Measurements from ENCODE around the gene CFAP20DC.

The CFAP20DC gene

DNA sequence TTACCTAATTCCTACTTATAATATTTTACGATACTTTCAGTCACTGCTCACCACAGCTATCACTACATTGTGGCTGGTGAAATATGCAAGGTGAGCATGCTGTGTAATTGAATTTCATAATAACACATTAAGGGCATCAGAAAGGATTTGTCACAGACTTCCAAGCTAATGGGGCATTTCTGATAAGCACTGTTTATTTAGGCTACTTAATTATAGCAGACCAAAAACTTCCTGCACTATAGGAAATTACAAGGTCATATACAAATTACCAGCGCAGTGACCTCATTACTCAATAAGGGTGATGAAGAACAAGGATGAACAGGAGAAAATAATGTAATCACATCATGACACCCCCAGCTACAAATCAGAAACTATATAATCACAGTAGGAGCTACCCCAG lies 294.7 kb downstream of the CFAP20DC start:
- Mint-ChIP-seq H3K4me1 (ENCODE audit: low read depth) (no peaks in the 10 kb centered on the region), H3K27me3 (no peaks in the 10 kb centered on the region), H3K9me3 (no peaks in the 10 kb centered on the region), H3K4me3 (no peak overlapping the region), H3K27ac (no peak overlapping the region), H3K36me3 (ENCODE audit: low read depth) (no peaks in the 10 kb centered on the region)
- no peak for DNase-seq

DNA sequence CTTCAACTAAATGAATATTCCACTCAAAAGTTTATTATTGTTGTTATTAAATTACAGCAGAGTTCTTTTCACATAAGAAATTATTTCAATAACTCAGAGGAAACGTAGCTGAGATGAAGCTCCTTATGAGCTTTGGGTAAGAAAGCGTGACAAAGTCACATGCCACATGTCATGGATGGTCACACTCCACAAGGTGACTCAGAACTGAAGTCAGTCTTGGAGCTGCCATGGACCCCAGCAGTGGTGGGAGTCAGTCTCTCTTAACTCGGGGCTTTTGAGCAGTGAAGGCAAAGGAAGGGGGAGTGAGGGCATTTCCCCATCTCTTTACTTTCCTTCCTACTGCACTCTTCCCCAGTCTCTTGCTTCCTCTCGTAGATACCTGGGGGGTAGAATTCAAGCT lies 295.8 kb downstream of the CFAP20DC start:
- Mint-ChIP-seq H3K27me3 (peaks cover 1% of the 10 kb centered on the region), H3K4me3 (no peak overlapping the region), H3K9me3 (no peaks in the 10 kb centered on the region), H3K4me1 (ENCODE audit: low read depth) (no peaks in the 10 kb centered on the region), H3K36me3 (ENCODE audit: low read depth) (no peaks in the 10 kb centered on the region), H3K27ac (no peak overlapping the region)
- DNase-seq = no peak

- Mint-ChIP-seq H3K36me3 (ENCODE audit: low read depth) (no peaks in the 10 kb centered on the region), H3K9me3 (no peaks in the 10 kb centered on the region), H3K4me3 (no peak overlapping the region), H3K4me1 (ENCODE audit: low read depth) (no peaks in the 10 kb centered on the region), H3K27me3 (peaks cover 4% of the 10 kb centered on the region), H3K27ac (no peak overlapping the region)
- DNase-seq = no peak
These were observed 297.8 kb downstream of the CFAP20DC start for GRCh38 chr3:58751882-58752567.

- DNase-seq = no peak
- Mint-ChIP-seq H3K27me3 (peaks cover 4% of the 10 kb centered on the region), H3K36me3 (ENCODE audit: low read depth) (no peaks in the 10 kb centered on the region), H3K4me1 (ENCODE audit: low read depth) (no peaks in the 10 kb centered on the region), H3K9me3 (no peaks in the 10 kb centered on the region), H3K4me3 (no peak overlapping the region), H3K27ac (no peak overlapping the region)
These were observed 298.6 kb downstream of the CFAP20DC start for GRCh38 chr3:58751235-58751634.

GRCh38 chr3:58749948-58750347 lies 299.9 kb downstream of the CFAP20DC start:
- Mint-ChIP-seq H3K36me3 (ENCODE audit: low read depth) (no peaks in the 10 kb centered on the region), H3K27me3 (peaks cover 4% of the 10 kb centered on the region), H3K4me1 (ENCODE audit: low read depth) (no peaks in the 10 kb centered on the region), H3K9me3 (no peaks in the 10 kb centered on the region), H3K27ac (no peak overlapping the region), H3K4me3 (no peak overlapping the region)
- no peak for DNase-seq

- no peaks in the 10 kb centered on the region for H3K4me1 Mint-ChIP-seq (ENCODE audit: low read depth)
- peaks cover 11% of the 10 kb centered on the region for H3K27me3 Mint-ChIP-seq
- no peaks in the 10 kb centered on the region for H3K36me3 Mint-ChIP-seq (ENCODE audit: low read depth)
- DNase-seq = no peak
- H3K27ac Mint-ChIP-seq = no peak overlapping the region
- no peak overlapping the region for H3K4me3 Mint-ChIP-seq
- no peaks in the 10 kb centered on the region for H3K9me3 Mint-ChIP-seq
These were observed 301.8 kb downstream of the CFAP20DC start for GRCh38 chr3:58748024-58748423.

DNA sequence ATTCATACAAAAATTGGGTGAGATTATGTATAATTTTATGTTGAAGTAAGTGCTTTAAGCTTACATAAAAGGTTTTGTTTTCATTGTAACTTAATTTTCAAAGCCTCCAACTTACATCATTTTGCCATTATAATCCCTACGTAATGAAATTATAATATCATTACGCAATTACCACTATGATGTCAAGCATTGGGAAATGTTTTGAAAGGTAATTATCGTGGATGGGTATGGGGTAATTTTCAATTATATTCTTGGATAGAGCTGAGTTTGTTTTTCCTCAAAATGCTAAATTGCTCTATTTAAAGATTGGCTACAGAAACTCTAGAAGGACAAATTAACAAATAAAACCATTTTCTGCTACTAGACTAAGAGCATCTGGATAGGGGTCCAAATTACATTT lies 303.1 kb downstream of the CFAP20DC start:
- no peak for DNase-seq
- H3K27ac Mint-ChIP-seq = no peak overlapping the region
- no peaks in the 10 kb centered on the region for H3K4me1 Mint-ChIP-seq (ENCODE audit: low read depth)
- H3K9me3 Mint-ChIP-seq = no peaks in the 10 kb centered on the region
- H3K36me3 Mint-ChIP-seq (ENCODE audit: low read depth) = no peaks in the 10 kb centered on the region
- H3K4me3 Mint-ChIP-seq = no peak overlapping the region
- peaks cover 14% of the 10 kb centered on the region for H3K27me3 Mint-ChIP-seq

DNA sequence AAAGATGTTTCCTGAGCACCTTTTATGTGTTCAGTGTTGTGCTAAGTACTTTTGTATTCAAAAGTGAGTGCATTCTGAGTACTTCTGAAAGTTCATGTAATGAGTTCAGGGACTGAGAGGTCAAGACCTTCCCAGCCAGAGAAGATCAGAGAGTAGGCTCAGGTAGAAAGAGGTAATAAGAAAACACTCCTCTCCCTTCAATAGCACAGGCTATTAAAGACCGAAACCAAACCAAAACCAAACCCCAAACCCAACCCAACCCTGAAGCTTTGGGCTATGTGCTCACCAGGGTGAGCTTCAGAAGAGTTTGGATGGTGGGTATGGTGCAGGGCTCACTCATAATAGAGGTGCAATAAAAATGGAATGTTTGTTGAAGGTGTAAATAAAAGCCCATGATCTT lies 306.5 kb downstream of the CFAP20DC start:
- DNase-seq = no peak
- Mint-ChIP-seq H3K9me3 (no peaks in the 10 kb centered on the region), H3K27ac (no peak overlapping the region), H3K4me3 (no peak overlapping the region), H3K27me3 (peaks cover 13% of the 10 kb centered on the region), H3K36me3 (ENCODE audit: low read depth) (no peaks in the 10 kb centered on the region), H3K4me1 (ENCODE audit: low read depth) (no peaks in the 10 kb centered on the region)

DNA sequence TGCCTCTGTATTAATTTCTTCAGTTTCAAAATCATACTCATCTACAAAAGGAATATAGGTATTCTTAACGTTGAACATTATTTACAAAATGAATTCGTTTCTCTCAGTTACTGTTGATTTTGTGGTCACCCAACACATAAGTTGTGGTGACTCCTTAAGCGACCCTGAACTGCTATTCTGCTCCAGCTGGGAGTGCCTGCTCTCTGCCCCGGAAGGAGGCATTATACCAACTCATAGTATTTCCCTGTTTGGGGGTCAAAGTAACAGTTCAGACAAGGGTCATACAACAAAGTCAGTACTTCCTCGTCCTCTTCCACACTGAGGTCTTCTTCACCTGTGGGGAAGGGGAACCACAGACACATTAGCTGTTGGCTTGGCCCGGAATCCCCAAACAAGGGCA lies 307.6 kb downstream of the CFAP20DC start:
- peaks cover 13% of the 10 kb centered on the region for H3K27me3 Mint-ChIP-seq
- no peaks in the 10 kb centered on the region for H3K4me1 Mint-ChIP-seq (ENCODE audit: low read depth)
- H3K27ac Mint-ChIP-seq = no peak overlapping the region
- DNase-seq = no peak
- no peaks in the 10 kb centered on the region for H3K36me3 Mint-ChIP-seq (ENCODE audit: low read depth)
- no peak overlapping the region for H3K4me3 Mint-ChIP-seq
- H3K9me3 Mint-ChIP-seq = no peaks in the 10 kb centered on the region

- DNase-seq = no peak
- no peaks in the 10 kb centered on the region for H3K9me3 Mint-ChIP-seq
- H3K27me3 Mint-ChIP-seq = peaks cover 9% of the 10 kb centered on the region
- H3K4me1 Mint-ChIP-seq (ENCODE audit: low read depth) = no peaks in the 10 kb centered on the region
- no peaks in the 10 kb centered on the region for H3K36me3 Mint-ChIP-seq (ENCODE audit: low read depth)
- H3K4me3 Mint-ChIP-seq = no peak overlapping the region
- H3K27ac Mint-ChIP-seq = no peak overlapping the region
These were observed 312.2 kb downstream of the CFAP20DC start for GRCh38 chr3:58737644-58738043.

DNA sequence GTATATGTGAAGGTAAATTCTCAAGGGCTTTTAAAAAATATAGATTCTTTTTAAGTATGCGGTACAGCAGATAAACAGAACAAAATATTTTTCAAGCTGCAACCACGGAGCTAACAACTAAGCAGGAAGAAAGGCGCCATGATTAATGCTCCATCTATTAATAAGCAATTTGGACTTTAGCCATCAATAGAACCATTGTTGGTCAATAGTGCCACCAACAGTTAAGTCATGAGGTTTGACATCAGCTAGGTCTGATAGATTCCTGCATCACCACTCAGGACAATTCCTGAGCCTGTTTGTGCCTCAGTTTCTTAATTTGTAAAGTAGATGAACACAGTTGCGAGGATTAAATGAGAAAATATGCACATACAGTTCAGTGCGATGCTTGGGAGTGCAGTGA lies 318.2 kb downstream of the CFAP20DC start:
- Mint-ChIP-seq H3K27ac (no peak overlapping the region), H3K27me3 (peaks cover 3% of the 10 kb centered on the region), H3K36me3 (ENCODE audit: low read depth) (no peaks in the 10 kb centered on the region), H3K4me3 (no peak overlapping the region), H3K9me3 (no peaks in the 10 kb centered on the region), H3K4me1 (ENCODE audit: low read depth) (no peaks in the 10 kb centered on the region)
- DNase-seq = no peak

DNA sequence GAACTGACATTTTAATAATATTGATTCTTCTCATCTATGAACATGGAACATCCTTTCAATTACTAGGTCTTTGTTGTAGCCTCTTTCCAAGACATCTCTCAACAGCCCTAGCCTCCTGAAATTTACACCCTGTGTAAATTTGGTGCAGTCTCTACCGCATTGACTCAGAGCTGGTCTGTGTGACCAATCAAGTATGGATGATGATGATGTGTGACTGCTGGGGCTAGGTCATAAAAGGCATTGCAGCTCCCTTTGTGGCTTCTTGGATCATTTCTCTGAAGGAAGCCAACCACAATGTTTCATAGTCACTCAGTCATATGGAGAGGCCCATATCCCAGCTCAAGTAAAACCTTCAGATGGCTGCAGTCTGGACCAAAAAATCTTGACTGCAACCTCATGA lies 321.1 kb downstream of the CFAP20DC start:
- DNase-seq = no peak
- no peaks in the 10 kb centered on the region for H3K36me3 Mint-ChIP-seq (ENCODE audit: low read depth)
- H3K4me1 Mint-ChIP-seq (ENCODE audit: low read depth) = no peaks in the 10 kb centered on the region
- H3K4me3 Mint-ChIP-seq = no peak overlapping the region
- no peaks in the 10 kb centered on the region for H3K9me3 Mint-ChIP-seq
- no peak overlapping the region for H3K27ac Mint-ChIP-seq
- no peaks in the 10 kb centered on the region for H3K27me3 Mint-ChIP-seq

DNA sequence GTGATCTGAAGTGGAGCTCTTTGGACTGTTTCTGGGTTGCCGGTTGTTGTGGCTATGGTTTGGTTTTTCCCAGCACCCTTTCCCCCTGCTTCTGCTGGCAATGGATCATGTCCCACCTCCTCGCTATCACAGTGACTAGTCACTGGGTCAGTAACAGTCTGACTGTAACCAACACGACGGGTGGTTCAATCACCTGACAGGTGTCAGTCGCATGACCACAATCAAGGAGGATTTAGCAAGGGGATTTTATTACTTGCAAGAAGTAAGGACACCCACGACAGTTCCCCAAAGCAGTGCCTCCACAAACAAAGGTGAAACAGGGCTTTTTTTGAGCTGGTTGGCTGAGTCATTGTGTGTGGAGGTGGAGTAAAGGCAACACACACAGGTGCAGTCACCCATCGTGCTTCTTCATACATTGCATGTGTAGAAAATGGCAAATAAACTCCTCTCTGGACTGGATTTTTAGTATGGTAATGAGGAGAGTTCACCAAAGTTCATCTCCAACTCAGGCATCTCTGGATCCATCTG lies 324.4 kb downstream of the CFAP20DC start:
- Mint-ChIP-seq H3K27ac (no peak overlapping the region), H3K36me3 (ENCODE audit: low read depth) (no peaks in the 10 kb centered on the region)

GRCh38 chr3:58724336-58724735 lies 325.5 kb downstream of the CFAP20DC start:
- no peaks in the 10 kb centered on the region for H3K36me3 Mint-ChIP-seq (ENCODE audit: low read depth)
- no peaks in the 10 kb centered on the region for H3K9me3 Mint-ChIP-seq
- H3K27ac Mint-ChIP-seq = no peak overlapping the region
- no peak for DNase-seq
- no peaks in the 10 kb centered on the region for H3K4me1 Mint-ChIP-seq (ENCODE audit: low read depth)
- H3K4me3 Mint-ChIP-seq = no peak overlapping the region
- peaks cover 3% of the 10 kb centered on the region for H3K27me3 Mint-ChIP-seq

More for the DNA sequence above, 324.4 kb downstream of the CFAP20DC start:
- H3K4me1 Mint-ChIP-seq (ENCODE audit: low read depth) = no peaks in the 10 kb centered on the region
- H3K9me3 Mint-ChIP-seq = no peaks in the 10 kb centered on the region
- no peak for DNase-seq
- H3K27me3 Mint-ChIP-seq = no peaks in the 10 kb centered on the region
- no peak overlapping the region for H3K4me3 Mint-ChIP-seq

- H3K36me3 Mint-ChIP-seq (ENCODE audit: low read depth) = no peaks in the 10 kb centered on the region
- no peak overlapping the region for H3K4me3 Mint-ChIP-seq
- H3K27ac Mint-ChIP-seq = no peak overlapping the region
- no peaks in the 10 kb centered on the region for H3K9me3 Mint-ChIP-seq
- no peaks in the 10 kb centered on the region for H3K4me1 Mint-ChIP-seq (ENCODE audit: low read depth)
- peaks cover 3% of the 10 kb centered on the region for H3K27me3 Mint-ChIP-seq
- DNase-seq = no peak
These were observed 326.7 kb downstream of the CFAP20DC start for GRCh38 chr3:58723173-58723572.

DNA sequence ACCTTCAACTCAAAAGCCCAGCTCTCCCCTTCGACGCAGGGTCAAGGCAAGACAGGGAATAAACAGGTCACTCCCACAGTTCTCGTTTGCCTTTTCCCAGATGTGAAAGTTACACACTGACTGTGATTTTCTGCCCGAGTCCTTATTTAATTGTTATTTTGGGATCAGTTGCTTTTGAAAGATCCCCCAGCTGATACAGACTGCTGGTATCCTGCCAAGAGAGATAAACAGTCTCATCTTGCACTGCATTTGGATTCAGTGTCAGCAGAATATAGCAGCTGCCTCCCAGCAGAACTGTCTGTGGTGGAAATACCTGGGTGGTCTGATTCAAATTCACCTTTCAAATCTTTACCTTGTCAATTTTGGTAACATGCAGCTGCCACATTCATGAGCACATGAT lies 327.3 kb downstream of the CFAP20DC start:
- no peak overlapping the region for H3K27ac Mint-ChIP-seq
- DNase-seq = no peak
- H3K9me3 Mint-ChIP-seq = no peaks in the 10 kb centered on the region

More for the DNA sequence above, 327.3 kb downstream of the CFAP20DC start:
- H3K27me3 Mint-ChIP-seq = peaks cover 3% of the 10 kb centered on the region
- H3K4me1 Mint-ChIP-seq (ENCODE audit: low read depth) = no peaks in the 10 kb centered on the region
- H3K36me3 Mint-ChIP-seq (ENCODE audit: low read depth) = no peaks in the 10 kb centered on the region
- no peak overlapping the region for H3K4me3 Mint-ChIP-seq

Data from activated T-cell treated with anti-CD3 and anti-CD28 coated beads, Interleukin-2, amount 50 U/mL, for 24 hours (primary cell).